NCI-H82 treated with DMSO at 0.1 percent for 48 hours (cell line): Measurements from ENCODE around the gene TTN.

Experiments used
- DNase-seq: peaks from one replicate; lab custom pipeline; 2025; ENCODE audit not compliant: unreplicated experiment; lab: John Stamatoyannopoulos, UW

The TTN gene

DNA sequence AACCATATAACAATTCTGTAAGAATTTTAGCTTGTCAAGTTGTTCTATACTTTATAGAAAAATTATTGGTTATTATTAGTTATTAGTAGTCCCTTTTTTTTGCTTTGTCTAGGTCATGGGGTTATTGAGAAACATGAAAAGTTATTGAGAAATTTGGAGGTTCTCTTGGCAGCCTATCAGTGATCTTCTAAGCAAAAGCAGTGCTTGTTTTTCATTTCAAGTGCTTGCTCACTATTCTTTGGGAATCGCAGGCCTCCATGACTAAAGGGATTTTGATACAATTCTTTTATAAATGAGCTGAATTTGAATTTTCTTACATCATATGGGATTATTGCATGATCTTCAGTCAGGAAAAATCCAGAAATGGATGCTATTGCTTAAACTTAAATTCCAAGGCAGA lies 301.1 kb downstream of the TTN start:
- DNase-seq = no peak

DNA sequence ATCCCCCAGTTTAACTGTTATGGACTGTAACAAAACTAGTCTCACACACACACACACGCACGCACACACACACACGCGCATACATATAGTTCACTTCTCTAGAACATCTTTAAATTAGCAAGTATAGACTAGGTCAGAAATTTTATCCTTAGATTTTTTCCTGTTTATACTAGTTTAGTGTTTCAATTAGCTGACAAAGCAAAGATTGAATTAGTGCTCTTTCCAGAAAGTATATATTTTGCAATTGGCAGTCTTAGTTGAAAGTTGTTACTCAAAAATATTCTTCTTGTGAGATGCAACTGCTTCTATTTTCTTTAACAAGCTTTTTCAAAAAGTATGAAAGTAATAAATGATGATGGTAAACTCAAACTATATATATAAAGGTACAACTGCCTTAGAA lies 304.5 kb downstream of the TTN start:
- DNase-seq = no peak

DNA sequence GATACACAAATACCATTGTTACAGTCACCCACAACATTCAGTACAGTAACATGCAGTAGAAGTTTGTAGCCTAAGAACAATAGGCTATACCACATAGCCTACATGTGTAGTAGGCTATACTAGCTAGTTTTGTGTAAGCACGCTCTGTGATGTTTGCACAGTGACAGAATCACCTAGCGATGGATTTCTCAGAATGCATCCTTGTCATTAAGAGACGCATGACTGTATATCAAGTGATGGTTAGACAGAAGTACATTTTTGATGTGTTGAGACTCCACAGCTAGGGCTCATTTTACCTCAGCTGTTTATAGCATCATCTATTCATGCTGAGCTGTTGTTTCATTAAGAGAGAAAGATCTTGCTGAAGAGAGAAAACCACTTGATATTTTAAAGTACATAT lies 307.6 kb downstream of the TTN start:
- DNase-seq = no peak

DNA sequence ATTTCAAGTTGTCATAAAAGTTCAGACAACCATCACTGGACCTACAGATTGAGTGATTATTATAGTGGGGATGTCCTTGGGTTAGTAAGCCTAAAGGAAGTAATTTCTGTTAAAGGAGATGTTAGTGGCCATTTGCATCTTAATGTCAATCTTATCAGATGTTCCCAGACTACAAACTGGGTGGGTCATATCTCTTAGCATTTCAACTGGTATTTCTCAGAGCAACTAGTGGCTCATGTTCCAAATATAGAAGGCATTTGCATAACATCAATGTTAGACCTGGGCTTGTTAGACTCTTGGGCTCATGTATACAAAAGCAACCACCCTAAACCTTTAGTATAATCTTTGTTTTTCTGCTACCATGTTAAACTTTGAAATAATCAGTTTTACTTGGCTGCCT lies 309.1 kb downstream of the TTN start:
- no peak for DNase-seq

DNA sequence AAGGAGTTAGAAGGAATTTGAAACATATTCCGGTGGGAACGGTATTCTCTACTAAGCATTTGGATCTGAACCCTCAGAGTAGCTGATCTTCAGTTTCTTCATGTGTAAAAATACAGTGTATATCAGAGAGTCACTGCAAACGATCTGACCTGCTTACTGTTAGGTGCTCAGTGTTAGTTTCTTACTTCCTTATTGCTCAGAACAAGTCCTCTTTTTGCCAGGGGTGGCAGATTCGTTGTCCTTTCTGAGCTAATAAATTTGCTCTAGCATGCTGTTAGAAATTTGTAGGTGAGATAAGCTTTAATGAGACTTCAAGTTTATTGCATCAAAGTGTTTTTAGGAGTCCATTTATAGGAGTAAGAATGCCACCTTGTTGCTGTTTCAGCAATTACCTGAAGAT lies 311.2 kb downstream of the TTN start:
- DNase-seq = no peak

DNA sequence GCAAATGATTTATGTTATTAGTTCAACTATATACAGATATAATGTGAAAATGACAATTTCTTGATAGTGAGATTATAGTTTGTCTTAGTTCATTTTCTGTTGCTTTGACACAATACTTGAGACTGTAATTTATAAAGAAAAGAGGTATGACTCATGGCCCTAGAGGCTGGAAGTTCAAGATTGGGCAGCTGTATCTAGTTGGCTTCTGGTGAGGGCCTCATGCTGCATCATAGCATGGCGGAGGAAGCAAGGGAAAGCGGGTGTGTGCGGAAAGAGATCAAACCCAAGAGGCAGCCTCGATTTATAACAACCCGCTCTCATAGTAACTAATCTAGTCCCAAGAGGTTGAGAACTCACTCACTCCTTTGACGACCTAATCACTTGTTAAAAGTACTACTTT lies 315.6 kb downstream of the TTN start:
- no peak for DNase-seq

DNA sequence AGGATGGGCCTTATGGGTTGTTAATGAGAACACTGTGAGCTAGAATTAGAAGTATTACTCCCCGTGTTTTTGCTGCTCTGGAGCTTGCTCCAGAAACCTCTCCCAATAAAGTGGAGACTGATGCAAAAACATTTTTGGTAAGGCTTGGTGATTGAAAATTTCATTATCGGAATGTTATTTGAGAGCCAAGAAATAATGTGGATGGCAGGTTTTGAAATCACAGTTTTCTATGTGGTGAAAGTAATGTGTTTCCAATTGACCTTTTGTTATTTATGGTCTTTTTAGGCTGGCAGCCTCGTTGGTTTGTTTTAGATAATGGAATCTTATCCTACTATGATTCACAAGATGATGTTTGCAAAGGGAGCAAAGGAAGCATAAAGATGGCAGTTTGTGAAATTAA lies 321.9 kb downstream of the TTN start:
- no peak for DNase-seq

DNA sequence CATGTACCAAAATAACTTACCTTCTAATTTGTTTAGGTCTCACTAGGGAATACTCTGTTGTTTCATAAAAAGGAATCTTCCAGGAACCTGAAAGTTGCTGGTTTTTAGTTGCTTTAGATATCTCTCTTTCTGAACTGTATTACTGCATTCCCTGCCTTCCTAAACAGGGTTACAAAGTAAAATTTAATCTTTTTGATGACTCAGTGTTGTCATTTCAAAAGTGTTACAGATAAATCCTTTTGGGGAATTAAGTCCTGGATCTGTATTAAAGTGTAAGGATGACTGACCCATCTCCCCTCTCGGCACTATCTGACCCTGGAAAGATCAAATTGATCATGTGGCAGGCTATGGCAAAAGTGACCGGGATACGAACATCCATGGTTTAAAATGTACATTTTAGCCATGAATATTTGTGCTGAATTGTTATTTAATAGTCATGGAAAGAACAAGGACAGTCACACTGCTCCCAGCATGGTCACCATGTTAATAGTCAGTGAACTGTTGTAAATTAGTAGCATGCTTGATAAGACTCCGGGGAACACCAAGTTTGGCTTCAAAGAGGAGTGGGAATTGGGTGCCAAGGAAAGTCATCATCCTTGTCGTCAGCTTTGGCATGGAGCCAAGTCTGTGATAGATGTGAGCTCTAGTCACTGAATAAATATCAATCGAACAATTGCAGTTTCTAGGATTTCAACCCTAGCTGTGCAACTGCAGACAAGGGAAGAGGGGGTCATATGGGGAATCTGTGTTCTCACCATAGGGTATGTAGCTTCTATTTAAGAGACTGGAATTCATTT lies 322.8 kb downstream of the TTN start:
- DNase-seq = no peak

DNA sequence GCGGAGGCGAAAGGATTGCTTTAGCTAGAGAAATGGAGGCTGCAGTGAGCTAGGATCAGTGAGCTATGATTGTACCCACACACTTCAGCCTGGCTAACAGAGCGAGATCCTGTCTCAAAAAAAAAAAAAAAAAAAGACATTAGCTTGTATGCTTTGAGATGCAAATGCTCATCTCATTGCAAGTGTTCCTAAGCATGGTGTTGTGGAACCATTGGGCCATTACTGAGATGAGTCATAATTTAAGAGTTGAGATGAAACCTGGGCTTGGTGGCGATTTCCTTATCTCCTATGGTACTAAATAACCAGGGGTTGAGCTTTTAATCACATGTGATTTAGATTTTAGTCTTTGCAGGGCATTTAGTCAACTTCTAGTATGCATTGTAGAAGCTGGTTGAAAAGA lies 324.8 kb downstream of the TTN start:
- no peak for DNase-seq

DNA sequence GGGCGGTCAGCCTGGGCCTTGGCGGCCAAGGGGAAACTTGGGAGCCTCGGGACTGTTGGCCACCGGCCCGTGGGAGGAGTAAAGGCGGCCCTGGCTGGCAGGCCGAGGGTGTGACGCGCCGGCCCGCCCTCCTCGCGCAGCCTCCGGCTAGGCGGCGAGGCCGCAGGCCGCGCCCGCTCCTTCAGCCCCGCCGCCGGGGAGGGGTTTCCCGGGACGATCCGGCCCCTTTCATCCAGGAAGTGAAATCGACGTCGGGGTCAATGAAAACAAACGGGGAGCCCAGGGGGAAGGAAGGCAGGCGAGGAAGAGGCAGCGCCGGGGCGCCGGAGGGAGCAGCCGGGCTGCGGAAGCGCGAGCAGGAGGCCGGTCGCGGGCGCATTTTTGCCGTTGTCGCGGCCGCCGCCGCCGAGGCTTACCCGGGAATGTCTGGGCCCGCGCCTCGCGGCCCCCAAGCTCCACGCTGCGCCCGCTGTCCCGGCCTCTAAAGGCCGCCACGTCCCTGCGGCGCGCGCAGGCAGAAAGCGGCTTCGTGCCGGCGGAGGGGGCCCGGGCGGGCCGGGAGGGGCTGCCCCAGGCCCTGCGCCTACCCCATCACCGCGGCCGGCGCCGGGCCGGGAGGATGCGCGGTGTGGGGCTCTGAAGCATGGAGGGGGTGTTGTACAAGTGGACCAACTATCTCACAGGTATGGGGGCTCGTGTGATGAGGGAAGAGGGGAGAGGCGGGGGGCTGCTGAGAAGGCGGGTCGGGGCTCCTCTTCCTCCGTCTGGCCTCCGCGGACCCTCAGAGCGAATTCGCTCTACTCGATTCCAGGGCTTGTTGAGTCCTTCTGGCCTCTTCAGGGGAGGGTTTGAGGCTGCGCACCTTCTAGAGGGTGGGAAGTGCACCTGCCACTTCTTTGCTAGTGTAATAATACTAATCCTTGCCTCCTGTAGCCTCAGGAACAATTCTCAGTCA lies 326.7 kb downstream of the TTN start, which contains the start of gene PLEKHA3:
Gene PLEKHA3 (plus strand): TSS at position 231 of the 955 bp plus-strand sequence. CDS start 413 bp downstream, at position 644.
- peak; percentile 49 for DNase-seq

DNA sequence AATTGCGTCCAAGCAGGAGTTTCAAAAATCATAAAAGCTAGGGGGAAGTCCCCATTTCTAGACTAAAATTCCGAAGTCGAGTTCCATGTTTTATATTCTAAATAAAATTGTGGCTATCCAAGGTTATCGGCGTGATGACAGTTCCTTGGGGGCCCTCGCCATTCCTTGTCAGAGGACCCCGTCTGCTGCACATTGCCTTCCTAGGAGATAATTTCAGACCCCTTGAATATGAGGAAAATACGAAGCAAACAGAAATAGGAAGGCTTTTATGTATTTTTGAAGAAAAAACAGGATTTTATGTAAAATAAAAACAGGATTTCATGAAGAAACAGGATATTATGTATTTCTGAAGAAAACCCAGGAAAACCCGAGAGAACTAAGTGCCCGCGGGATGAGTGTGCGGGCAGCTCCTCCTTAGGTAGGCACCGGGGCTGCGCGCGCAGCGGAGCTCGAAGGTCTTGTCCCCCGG lies 327.4 kb downstream of the TTN start:
- no peak for DNase-seq

DNA sequence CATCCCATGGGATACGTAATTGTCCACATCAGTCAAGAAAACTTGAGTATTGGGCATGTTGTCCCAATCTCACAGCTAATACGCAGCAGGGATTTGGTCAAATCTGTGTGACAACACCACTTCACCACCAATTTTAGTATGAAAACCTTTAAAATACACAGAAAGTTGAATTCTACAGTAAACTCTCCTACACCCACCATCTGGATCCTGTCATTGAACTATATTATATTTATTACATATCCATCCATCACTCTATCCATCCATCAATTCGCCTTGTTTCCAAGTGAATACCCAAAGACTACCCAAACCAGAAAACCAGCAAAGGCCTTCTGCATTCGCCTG lies 328.0 kb downstream of the TTN start:
- DNase-seq = no peak

DNA sequence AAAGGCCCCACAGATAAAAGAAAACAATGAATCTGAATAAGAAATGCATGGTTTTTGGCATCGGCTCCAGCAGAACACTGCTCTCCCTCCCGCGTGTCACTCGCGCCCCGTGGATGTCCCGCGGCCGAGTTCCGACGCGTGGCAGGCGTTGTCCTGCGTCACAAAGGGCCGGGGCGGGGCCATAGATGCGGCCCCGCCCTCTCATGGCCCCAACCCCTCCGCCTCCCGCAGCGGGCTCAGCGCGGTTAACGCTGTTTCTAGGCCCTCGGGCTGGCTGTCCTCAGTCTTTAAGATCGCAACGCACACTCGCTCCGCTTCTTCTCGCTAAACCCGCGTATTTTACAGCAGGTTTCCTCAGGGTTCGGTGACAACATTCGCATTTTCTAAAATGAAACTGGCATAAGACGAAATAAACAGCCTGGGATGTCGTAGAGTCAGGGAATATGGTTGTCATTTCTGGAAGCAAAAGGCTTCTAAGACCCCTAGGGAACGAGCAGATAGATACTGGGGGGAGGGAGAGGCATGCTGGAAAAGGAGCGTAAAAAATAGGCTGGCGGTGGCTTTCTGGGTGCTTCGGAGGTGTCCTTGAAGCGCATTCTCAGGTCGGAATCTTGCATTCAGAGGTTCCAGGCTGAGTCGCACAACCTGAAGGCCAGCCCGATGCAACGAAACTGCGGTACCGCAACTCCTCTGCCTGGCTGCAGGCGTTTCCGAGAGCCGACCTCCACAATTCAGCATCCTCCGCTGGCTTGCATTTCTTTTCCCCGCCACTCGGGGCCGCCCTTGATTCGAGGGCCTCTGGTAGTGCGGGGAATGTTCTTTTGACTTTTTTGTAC lies 328.6 kb downstream of the TTN start, which contains the start of gene FKBP7:
Gene FKBP7 (minus strand): TSS at position 162 of the 836 bp plus-strand sequence. CDS start 101 bp downstream, at position 61.
- peak; percentile 70 for DNase-seq

DNA sequence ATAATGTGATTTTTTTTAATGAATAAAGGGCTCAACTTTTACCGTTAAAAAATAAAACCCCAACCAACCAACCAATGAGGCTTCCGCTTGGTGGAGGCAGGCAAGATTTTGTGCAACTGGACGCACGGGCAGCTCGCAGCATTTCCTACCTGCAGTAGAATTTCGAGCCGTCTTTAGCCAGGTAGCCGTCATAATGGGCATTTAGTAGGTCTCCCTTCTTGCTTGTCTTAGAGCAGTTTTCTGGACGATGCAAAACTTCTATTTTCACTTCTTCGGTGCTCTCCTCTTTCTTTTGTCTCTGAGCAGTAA lies 329.1 kb downstream of the TTN start:
- no peak for DNase-seq

DNA sequence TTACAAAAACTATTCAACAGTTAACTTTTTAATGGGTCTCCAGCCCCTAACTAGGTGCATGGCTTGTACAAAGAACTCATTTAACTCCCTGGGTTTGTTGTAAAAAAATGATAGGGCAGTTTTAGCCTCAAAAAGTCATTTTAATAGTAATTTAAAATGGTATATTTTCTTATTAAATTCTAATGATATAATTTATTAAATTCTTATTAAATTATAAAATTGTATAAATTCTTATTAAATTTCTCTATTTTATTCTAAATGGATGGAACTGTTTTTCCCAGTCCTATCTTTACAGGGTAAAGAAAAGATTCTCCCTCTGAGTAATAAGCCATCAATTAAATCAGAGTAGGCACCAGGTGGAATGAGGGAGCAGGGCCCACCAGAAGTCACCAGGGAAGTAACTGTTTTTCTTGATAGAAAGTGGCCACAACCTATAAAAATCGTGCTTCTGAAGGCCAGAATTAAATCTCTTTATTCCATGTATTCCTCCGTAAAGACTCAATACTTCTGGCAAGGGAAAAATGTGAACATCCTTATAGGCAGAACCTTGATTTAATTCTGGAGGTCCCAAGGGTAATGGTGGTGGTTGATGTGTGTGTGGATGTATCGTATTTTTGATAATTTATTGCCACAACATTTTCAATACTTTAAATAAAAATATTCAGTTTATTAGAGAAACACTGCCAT lies 329.6 kb downstream of the TTN start:
- DNase-seq = peak; percentile 30

DNA sequence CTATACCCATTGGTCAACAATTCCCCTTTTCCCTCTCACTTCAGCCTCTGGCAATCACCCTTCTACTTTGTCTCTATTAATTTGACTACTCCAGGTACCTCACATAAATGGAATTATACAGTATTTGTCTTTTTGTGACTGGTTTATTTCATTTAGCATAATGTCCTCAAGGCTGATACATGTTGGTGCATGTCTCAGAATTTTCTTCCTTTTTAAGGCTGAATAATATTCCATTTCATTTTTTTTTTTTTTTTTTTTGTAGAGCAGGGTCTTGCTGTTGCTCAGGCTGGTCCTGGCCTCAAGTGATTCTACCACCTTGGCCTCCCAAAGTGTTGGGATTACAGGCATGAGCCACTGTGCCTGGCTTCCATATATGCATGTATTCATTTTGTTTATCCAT lies 330.7 kb downstream of the TTN start:
- DNase-seq = no peak
